Measurements from ENCODE around the gene MAX.

Gene MAX

GRCh38 chr14:65102441-65103149 lies at the start of gene MAX:
Gene MAX (minus strand): TSS chr14:65102517. CDS start chr14:65102339, 178 bp downstream.
- peak; percentile 94 to 98 (median 95) for DNase-seq (ENCODE audit: low read depth in 3 of 3)

GRCh38 chr14:65151609-65151956 lies 49.3 kb upstream of the MAX start:
- no peak for DNase-seq (ENCODE audit: low read depth in 3 of 3)

GRCh38 chr14:65150898-65151608 lies 48.7 kb upstream of the MAX start:
- DNase-seq (ENCODE audit: low read depth in 3 of 3): no peak

GRCh38 chr14:65149116-65149515 lies 46.8 kb upstream of the MAX start:
- no peak for DNase-seq (ENCODE audit: low read depth in 3 of 3)

- DNase-seq (ENCODE audit: low read depth in 3 of 3): no peak
These were observed 41.9 kb upstream of the MAX start for GRCh38 chr14:65144170-65144569.

DNA sequence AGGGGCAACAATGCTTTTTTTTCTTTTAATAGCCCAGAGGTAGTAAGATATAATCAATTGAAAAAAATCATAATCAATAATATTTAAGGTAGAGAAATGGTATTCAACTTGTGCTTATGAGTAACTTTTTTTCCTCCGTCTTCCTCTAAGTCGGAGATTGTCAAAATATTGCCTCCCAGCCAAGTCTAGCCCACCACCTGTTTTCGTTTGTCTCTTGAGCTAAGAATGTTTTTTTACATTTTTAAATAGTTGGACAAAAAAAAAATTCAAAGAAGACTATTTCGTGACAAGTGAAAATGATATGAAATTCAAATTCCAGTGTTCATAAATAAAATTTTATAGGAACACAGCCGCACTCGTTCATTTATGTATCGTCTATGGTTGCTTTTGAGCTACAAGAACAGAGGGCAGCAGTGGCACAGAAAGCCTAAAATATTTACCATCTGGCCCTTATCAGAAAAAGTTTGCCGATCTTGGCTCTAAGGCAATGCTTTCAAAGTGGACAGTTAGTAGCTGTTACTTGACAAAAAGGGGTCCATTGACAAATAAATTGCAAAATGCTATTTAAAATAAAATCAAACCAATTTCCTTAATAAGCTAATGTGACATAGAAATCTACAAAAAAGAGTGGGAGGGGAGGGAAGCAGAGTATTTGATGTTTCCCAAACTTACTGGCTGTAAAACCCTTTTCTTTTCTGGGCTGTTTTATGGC lies 40.8 kb upstream of the MAX start:
- no peak for DNase-seq (ENCODE audit: low read depth in 3 of 3)

GRCh38 chr14:65142429-65142828 lies 40.1 kb upstream of the MAX start:
- no peak for DNase-seq (ENCODE audit: low read depth in 3 of 3)

DNA sequence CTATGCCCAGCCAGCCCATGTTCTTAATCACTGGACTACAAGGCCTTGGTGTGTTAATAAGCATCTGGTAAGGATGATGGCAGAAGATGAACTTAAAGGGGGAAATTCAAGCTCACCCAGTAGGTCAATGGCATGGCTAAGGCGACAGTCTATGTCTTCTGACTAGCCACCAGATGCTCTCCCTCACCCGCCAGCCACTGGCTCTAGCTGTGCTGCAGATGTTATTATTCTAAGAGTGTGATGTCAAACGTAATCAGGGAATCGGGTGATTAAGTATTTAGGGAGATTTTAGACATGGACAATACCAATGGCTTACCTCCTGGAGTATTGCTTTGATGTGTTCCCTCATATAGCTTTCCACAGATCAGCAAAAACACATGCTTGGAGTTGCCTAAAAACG lies 39.2 kb upstream of the MAX start:
- no peak for DNase-seq (ENCODE audit: low read depth in 3 of 3)

GRCh38 chr14:65137648-65138307 lies 35.5 kb upstream of the MAX start:
- DNase-seq (ENCODE audit: low read depth in 3 of 3): no peak

DNA sequence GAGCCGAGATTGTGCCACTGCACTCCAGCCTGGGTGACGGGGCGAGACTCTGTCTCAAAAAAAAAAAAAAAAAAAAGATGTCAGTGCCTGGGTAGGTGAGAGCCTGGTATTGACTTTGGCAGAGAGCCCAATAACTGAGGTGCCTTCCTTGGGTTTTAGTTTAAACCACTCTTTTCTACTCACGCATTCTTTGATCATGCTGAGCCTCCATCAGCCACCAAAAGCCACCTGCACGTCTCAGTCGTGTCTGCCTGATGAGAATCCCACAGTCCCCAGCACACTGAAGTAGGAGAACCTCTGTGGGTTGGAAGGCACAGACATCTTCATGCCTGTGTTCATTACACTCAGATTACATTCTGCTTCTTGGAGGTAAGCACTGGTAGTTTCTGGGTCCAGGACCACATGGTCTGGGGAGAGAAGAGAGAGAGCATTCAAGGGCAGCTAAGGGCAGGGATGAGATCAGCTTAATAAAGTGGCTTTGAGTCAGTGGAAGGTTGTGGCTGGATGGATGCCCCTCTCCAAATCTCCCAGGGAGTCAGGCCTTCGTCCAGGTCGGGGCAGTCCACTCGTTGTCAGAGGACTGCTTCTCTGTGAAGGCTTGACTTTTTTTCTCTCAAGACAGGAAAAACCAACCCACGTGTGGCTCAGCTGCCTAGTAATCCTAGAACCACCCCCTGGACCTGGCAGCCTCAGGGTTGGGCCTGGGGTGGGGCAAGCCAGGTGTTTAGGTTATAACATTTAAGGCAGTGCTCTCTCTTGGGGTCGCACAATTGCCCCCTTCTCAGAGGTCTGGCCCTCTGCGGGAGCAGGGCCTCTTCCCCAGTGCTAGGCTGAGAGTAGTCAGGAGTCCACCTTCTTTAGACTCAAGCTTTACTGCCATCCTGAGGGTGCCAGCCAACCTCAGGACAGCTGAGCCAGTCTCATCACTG lies 32.6 kb upstream of the MAX start:
- DNase-seq (ENCODE audit: low read depth in 3 of 3): no peak

GRCh38 chr14:65132855-65133254 lies 30.5 kb upstream of the MAX start:
- no peak for DNase-seq (ENCODE audit: low read depth in 3 of 3)

- no peak for DNase-seq (ENCODE audit: low read depth in 3 of 3)
These were observed 29.0 kb upstream of the MAX start for GRCh38 chr14:65131301-65131701.

- DNase-seq (ENCODE audit: low read depth in 3 of 3): no peak
These were observed 25.8 kb upstream of the MAX start for GRCh38 chr14:65128096-65128495.

- no peak for DNase-seq (ENCODE audit: low read depth in 3 of 3)
These were observed 15.7 kb upstream of the MAX start for GRCh38 chr14:65117769-65118745.

DNA sequence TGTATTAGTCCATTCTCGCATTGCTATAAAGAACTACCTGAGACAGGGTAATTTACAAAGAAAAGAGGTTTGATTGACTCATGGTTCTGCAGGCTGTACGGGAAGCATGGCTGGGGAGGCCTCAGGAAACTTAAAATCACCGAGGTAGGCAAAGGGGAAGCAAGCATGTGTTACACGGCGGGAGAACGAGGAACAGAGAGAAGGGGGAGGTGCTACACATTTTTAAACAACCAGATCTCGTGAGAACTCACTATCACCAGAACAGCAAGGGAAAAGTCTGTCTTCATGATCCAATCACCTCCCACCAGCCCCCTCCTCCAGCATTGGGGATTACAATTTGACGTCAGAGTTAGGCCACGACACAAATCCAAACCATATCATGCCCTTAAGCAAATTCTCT lies 13.3 kb upstream of the MAX start:
- DNase-seq (ENCODE audit: low read depth in 3 of 3): no peak

- DNase-seq (ENCODE audit: low read depth in 3 of 3): no peak
These were observed 8.2 kb upstream of the MAX start for GRCh38 chr14:65110525-65110924.

DNA sequence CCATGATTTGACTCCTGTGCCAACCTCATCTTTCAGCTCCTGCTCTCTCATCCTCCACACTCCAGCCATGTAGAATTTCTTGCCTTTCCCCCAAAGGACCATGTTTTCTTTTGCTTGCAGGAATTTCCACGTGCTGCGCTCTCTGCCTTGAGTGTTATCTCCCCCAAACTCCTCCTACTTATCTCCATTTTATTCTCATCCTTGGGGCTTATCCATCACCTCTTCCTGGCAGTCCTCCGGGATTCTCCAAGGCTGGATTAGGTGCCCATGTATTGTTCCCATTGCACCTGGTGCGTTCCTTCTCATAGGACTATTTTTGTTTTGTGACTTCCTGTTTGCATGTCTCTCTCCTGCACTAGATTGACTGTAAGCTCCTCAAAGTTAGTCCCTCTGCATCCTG lies 7.0 kb upstream of the MAX start:
- no peak for DNase-seq (ENCODE audit: low read depth in 3 of 3)

GRCh38 chr14:65107200-65107599 lies 4.9 kb upstream of the MAX start:
- no peak for DNase-seq (ENCODE audit: low read depth in 3 of 3)

- DNase-seq (ENCODE audit: low read depth in 3 of 3): no peak
These were observed 4.4 kb upstream of the MAX start for GRCh38 chr14:65106736-65107135.

GRCh38 chr14:65106316-65106715 lies 4.0 kb upstream of the MAX start:
- no peak for DNase-seq (ENCODE audit: low read depth in 3 of 3)
